Caco-2 (cell line): ENCODE measurements around the gene FNIP1. TPM values are rescaled to one million over a fixed set of nuclear protein-coding genes. Genes with fewer than 3 reads are reported as not detected.

Experiments used
- BruUV-seq: library from RNA; stranded (reverse); fragments of 400-500 nt; replicated peaks from 2 replicates; lab custom pipeline; 2021; lab: Mats Ljungman, UMichigan
- CTCF ChIA-PET: fragments of 300-600 bp; sonication (Branson Sonifier 250); formaldehyde crosslinking; loops from one replicate; lab custom pipeline; 2022; ENCODE audit warnings: antibody characterized with exemption; lab: Charles Lee
- POLR2A ChIA-PET: fragments of 300-600 bp; sonication (Branson Sonifier 250); formaldehyde crosslinking; loops from one replicate; lab custom pipeline; 2022; ENCODE audit warnings: antibody characterized with exemption; lab: Charles Lee
- DNase-seq, 2 experiments: peaks; one replicate each; pipeline versions ENCODE4 v3.0.0 to v3.0.0-alpha.2; 2020 to 2022
- H3K27me3 ChIP-seq: replicated peaks from 2 replicates; pipeline ENCODE4 v1.6.0; 2011; ENCODE audit warnings: low read length; ENCODE audit not compliant: control insufficient read depth, insufficient read depth
- H3K36me3 ChIP-seq: 2 replicates; pipeline ENCODE4 v1.5.1; 2011; ENCODE audit warnings: low read length; ENCODE audit not compliant: control insufficient read depth, insufficient read depth
- H3K4me1 ChIP-seq: fragments of 250-450 bp; sonication (Bioruptor Pico); 2 replicates; pipeline ENCODE4 v1.5.1; 2020; ENCODE audit warnings: mild to moderate bottlenecking
- H3K4me3 ChIP-seq: 2 replicates; pipeline ENCODE4 v1.5.1; 2011; ENCODE audit warnings: low read depth, mild to moderate bottlenecking, control low read depth, low read length
- H3K9me3 ChIP-seq: fragments of 250-450 bp; sonication (Bioruptor Pico); 2 replicates; pipeline ENCODE4 v1.5.1; 2020; ENCODE audit warnings: mild to moderate bottlenecking, moderate library complexity
- H3K27ac Mint-ChIP-seq: one replicate; pipeline ENCODE4 v1.8.0; 2022; ENCODE audit warnings: mixed read lengths; ENCODE audit not compliant: unreplicated experiment
- H3K27me3 Mint-ChIP-seq: one replicate; pipeline ENCODE4 v1.8.0; 2022; ENCODE audit warnings: mixed read lengths; ENCODE audit not compliant: insufficient read depth, unreplicated experiment
- H3K36me3 Mint-ChIP-seq: one replicate; pipeline ENCODE4 v1.8.0; 2022; ENCODE audit warnings: mild to moderate bottlenecking, mixed read lengths; ENCODE audit not compliant: insufficient read depth, unreplicated experiment
- H3K4me1 Mint-ChIP-seq: one replicate; pipeline ENCODE4 v1.8.0; 2022; ENCODE audit warnings: low read depth, mixed read lengths; ENCODE audit not compliant: unreplicated experiment
- H3K4me3 Mint-ChIP-seq: one replicate; pipeline ENCODE4 v1.8.0; 2022; ENCODE audit warnings: mild to moderate bottlenecking, moderate library complexity, mixed read lengths; ENCODE audit not compliant: unreplicated experiment
- H3K9me3 Mint-ChIP-seq: one replicate; pipeline ENCODE4 v1.8.0; 2022; ENCODE audit warnings: mixed read lengths; ENCODE audit not compliant: unreplicated experiment
- intact Hi-C: fragments of 100-400 bp; cut with micrococcal nuclease; formaldehyde crosslinking; loops from one replicate; pipeline ENCODE4 v1.10.0; 2022; ENCODE audit not compliant: unreplicated experiment
- total RNA-seq: library from RNA; stranded (reverse); gene quantifications from 2 replicates; pipeline ENCODE4 v1.2.3, GENCODE V29; 2022
- TF ChIP-seq, protein P1 (sequence below), 2 experiments: fragments of 200-600 bp in 1 of 2; IDR thresholded peaks; 1 replicate in 1 of 2; 2 replicates in 1 of 2; pipeline versions ENCODE4 v1.5.1 to v1.8.0; 2011 to 2022; ENCODE audit warnings: antibody characterized with exemption in 1 of 2, control low read depth in 1 of 2, inconsistent platforms in 1 of 2, low read depth in 1 of 2, low read length in 1 of 2, mild to moderate bottlenecking in 1 of 2, moderate library complexity in 1 of 2; ENCODE audit not compliant: insufficient read depth in 1 of 2, severe bottlenecking in 1 of 2, unreplicated experiment in 1 of 2

FNIP1 gene
- total RNA-seq, 1 experiment from 2014 or later, result 45.0 TPM

DNA sequence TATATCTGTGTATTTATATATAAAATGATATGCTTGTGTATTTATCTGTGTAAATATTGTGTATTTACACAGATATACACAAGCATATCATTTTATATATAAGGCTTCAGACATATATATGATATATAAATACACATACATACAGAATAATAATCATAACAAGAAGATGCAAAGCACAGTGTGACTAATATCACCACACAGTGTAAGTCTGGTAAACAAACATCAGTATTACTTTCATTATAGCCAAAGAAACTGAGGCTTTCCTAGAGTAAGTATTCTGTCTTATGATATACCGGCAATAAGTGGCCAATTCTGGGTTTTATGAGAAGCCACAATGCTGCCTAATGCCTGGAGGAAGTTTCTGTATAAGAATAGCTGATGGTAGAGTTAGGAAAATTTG lies 131.9 kb downstream of the FNIP1 start:
- no peak overlapping the region for H3K4me3 ChIP-seq
- peaks cover 16% of the 10 kb centered on the region for H3K9me3 Mint-ChIP-seq
- no peaks in the 10 kb centered on the region for H3K9me3 ChIP-seq
- no peak overlapping the region for H3K27ac Mint-ChIP-seq
- TF ChIP-seq, protein P1, sequence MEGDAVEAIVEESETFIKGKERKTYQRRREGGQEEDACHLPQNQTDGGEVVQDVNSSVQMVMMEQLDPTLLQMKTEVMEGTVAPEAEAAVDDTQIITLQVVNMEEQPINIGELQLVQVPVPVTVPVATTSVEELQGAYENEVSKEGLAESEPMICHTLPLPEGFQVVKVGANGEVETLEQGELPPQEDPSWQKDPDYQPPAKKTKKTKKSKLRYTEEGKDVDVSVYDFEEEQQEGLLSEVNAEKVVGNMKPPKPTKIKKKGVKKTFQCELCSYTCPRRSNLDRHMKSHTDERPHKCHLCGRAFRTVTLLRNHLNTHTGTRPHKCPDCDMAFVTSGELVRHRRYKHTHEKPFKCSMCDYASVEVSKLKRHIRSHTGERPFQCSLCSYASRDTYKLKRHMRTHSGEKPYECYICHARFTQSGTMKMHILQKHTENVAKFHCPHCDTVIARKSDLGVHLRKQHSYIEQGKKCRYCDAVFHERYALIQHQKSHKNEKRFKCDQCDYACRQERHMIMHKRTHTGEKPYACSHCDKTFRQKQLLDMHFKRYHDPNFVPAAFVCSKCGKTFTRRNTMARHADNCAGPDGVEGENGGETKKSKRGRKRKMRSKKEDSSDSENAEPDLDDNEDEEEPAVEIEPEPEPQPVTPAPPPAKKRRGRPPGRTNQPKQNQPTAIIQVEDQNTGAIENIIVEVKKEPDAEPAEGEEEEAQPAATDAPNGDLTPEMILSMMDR (IDR thresholded peaks at IDR 0.05; ENCODE audit: insufficient read depth in 1 of 2, low read depth in 1 of 2, low read length in 1 of 2, severe bottlenecking in 1 of 2, unreplicated experiment in 1 of 2), result no peak
- H3K36me3 ChIP-seq, result peaks cover 4% of the 10 kb centered on the region; the same call in 1 of the 2 replicates
- BruUV-seq, result no TSS peak
- no peaks in the 10 kb centered on the region for H3K4me1 ChIP-seq
- POLR2A ChIA-PET, result no interaction called here
- no peaks in the 10 kb centered on the region for H3K27me3 ChIP-seq
- H3K27me3 Mint-ChIP-seq, result no peaks in the 10 kb centered on the region
- DNase-seq, result no peak
- H3K4me1 Mint-ChIP-seq, result no peaks in the 10 kb centered on the region
- H3K36me3 Mint-ChIP-seq, result peaks cover 65% of the 10 kb centered on the region
- H3K4me3 Mint-ChIP-seq, result no peak overlapping the region
- CTCF ChIA-PET, result no interaction called here
- intact Hi-C loops, result no loop called here

DNA sequence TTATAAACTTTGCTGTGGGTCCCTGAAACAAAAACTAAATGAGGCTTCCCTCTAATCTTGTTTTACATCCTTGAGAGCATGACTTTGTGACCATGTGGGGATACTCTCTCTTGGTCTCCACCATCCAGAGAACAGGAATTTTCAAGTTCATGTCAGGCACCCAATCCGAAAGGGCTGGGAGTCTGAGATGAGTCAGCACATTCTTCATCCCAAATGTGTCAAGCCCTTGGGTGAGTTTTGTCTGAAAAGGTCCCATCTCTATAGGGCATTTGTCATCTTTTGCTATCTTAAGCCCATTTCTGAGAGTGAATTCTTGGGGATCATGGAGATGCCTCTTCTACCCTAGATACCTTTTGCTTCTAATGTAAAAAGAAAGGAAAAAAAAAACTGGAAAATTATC lies 134.9 kb downstream of the FNIP1 start:
- intact Hi-C loops, result no loop called here
- no peaks in the 10 kb centered on the region for H3K27me3 Mint-ChIP-seq
- Histone ChIP-seq H3K27me3 (no peaks in the 10 kb centered on the region), H3K9me3 (no peaks in the 10 kb centered on the region), H3K4me3 (no peak overlapping the region), H3K4me1 (no peaks in the 10 kb centered on the region), H3K36me3 (peaks cover 6% of the 10 kb centered on the region)
- no TSS peak for BruUV-seq
- no peak overlapping the region for H3K4me3 Mint-ChIP-seq
- no peak for DNase-seq
- TF ChIP-seq, protein P1 (IDR thresholded peaks at IDR 0.05; ENCODE audit: insufficient read depth in 1 of 2, low read depth in 1 of 2, low read length in 1 of 2, severe bottlenecking in 1 of 2, unreplicated experiment in 1 of 2), result no peak
- H3K36me3 Mint-ChIP-seq, result peaks cover 69% of the 10 kb centered on the region
- H3K9me3 Mint-ChIP-seq, result peaks cover 16% of the 10 kb centered on the region
- H3K27ac Mint-ChIP-seq, result no peak overlapping the region
- no peaks in the 10 kb centered on the region for H3K4me1 Mint-ChIP-seq
- CTCF ChIA-PET, result no interaction called here
- POLR2A ChIA-PET, result interaction anchor here (0.7 kb wide), 1 partner anchor 105 kb away, joined by 8 read pairs; no protein-coding TSS in a partner anchor

DNA sequence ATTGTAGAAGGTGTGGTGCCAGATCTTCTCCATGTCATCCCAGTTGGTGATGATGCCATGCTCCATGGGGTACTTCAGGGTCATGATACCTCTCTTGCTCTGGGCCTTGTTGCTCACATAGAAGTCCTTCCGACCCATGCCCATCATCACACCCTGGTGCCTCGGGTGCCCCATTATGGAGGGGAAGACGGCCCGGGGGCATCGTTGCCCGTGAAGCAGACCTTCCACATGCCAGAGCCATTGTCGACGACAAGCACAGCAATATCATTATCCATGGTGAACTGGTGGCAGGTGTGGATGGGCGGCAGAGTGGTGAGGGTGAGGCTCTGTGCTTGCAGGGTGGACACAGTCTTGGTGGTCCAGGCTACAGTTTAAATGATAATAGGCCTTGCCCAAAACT lies 137.0 kb downstream of the FNIP1 start:
- H3K36me3 Mint-ChIP-seq, result peaks cover 74% of the 10 kb centered on the region
- no peak for DNase-seq
- H3K9me3 ChIP-seq, result no peaks in the 10 kb centered on the region
- H3K27me3 ChIP-seq, result no peaks in the 10 kb centered on the region
- no TSS peak for BruUV-seq
- H3K9me3 Mint-ChIP-seq, result peaks cover 16% of the 10 kb centered on the region
- intact Hi-C loops, result no loop called here
- ChIA-PET POLR2A (no interaction called here), CTCF (no interaction called here)
- H3K36me3 ChIP-seq, result peaks cover 6% of the 10 kb centered on the region
- TF ChIP-seq, protein P1 (IDR thresholded peaks at IDR 0.05; ENCODE audit: insufficient read depth in 1 of 2, low read depth in 1 of 2, low read length in 1 of 2, severe bottlenecking in 1 of 2, unreplicated experiment in 1 of 2), result no peak
- H3K4me1 ChIP-seq, result no peaks in the 10 kb centered on the region
- no peak overlapping the region for H3K27ac Mint-ChIP-seq
- peaks cover under 1% of the 10 kb centered on the region for H3K4me1 Mint-ChIP-seq
- no peak overlapping the region for H3K4me3 Mint-ChIP-seq
- H3K4me3 ChIP-seq, result no peak overlapping the region
- H3K27me3 Mint-ChIP-seq, result no peaks in the 10 kb centered on the region
